GM19467 (cell line): Measurements from ENCODE around the gene TLE1.

Experiments used
- ATAC-seq: cut with Tn5 transposase; IDR thresholded peaks from one replicate; pipeline ENCODE4 v1.9.1; 2021; ENCODE audit warnings: mild to moderate bottlenecking, moderate library complexity; ENCODE audit not compliant: unreplicated experiment

The TLE1 gene

DNA sequence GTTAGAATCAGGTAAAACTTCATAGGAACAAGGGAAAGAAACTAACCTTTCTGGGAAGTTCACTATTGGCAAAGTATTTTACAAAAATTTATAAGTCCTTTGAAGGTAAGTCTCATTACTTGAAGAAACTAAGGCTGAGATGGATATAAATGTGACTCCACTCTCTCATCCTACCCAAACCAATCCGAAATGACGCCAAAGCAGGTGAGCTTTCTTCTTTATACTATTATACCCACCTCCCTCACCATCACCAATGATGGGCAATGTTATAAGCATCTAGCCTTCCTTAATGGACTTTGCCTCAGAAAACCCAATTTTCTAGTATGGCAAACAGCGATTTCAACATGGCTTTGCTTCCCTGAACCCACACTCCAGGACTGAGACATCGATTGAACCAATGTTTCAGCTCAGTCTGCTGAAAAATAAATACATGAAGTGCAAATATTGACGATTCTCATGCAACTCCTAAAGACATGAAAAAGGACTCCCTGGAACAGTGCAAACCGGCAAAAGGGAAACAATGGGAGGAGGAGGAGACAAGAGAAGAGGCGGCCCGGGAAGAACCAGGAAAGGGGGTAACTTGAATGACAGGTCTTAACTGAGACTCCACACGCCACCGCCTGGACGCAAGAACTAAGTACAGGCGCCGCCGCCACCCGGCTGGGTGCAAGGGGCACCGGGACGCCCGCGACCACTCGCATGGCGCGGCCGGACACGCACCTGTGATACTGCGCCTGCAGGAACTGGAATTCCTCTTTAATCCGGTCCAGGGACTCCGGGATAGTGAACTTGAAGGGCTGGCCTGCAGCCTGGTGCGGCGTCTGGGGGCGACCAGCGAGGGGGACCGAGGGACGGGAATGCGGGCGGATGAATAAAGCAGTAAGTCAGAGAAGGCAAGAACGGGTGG, 2.5 kb downstream of the TLE1 start:
- no peak for ATAC-seq

DNA sequence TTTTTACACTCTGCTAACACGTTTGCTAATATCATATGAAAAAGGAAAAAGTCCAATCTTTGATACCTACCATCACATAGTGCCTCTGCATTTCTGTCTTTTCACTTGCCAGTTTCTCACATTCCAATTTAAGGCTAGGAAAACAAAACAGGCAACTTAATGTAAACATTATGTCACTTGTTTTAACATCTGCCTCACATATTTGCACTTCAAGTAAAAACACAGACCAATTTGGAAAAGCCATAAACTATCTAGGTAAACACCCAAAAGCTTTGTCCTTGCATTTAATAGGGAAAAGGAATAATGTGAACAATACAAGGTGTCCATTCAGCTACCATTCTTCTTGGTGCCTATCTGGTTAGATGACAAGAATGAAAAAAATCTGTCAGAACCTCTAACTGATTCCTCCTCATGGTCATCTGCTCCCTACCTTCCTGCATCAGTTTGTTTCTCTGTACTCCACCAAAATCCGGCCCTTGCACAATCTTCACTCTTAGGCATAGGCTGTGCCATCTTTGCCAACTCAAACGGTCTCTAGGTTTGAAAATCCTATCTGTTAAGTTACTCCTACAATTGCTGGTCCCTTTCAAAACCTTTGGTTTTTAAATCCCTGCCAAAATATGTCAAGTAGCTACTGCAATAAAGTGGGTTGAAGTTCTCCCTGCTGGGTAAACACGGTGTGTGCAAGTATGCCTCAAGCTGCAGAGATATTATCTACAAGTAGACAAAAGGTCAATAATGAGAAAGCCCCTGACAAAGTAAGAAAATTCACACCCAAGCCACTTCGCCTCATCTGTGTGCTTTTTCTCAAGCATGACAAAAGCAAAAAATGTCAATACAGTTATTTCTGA, 3.4 kb downstream of the TLE1 start:
- no peak for ATAC-seq

GRCh38 chr9:81684635-81685034, 4.7 kb downstream of the TLE1 start:
- ATAC-seq: no peak

- no peak for ATAC-seq
These were observed 5.6 kb downstream of the TLE1 start for GRCh38 chr9:81683704-81684103.

- ATAC-seq: no peak
These were observed 6.1 kb downstream of the TLE1 start for GRCh38 chr9:81683238-81683637.

- ATAC-seq: no peak
These were observed 6.5 kb downstream of the TLE1 start for GRCh38 chr9:81682797-81683196.

DNA sequence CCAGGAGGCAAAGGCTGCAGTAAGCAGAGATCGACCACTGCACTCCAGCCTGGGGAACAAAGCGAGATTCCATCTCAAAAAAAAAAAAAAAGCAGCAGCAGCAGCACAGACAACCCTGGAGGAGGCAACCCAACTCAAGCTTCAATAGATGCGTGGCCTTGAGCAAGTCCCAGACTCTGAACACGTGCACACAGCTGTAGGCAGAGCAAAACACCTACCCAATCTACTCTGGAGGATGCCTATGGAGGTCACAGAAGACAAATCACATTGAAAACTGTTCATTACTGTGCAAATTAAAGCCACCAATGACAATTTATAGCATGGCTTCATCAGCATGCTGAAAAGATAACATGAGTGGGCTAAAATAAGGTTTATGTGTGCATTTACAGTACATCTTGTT, 7.2 kb downstream of the TLE1 start:
- ATAC-seq: no peak

GRCh38 chr9:81680506-81680905, 8.8 kb downstream of the TLE1 start:
- ATAC-seq: no peak

- no peak for ATAC-seq
These were observed 9.3 kb downstream of the TLE1 start for GRCh38 chr9:81680006-81680405.

DNA sequence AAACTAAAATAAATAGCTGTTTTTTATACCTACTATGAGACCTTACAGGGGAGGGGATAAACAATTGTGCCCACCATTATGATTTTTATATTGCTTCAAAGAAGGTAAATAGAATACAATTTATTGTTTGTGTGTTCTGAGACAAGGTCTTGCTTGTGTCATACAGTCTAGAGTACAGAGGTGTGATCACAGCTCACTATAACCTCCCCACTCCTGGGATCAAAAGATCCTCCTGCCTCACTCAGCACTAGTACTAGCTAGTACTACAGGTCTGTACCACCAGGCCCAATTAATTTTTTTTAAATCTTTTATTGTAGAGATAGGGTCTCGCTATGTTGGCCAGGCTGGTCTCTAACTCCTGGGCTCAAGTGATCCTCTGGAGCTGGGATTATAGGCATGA, 11.3 kb downstream of the TLE1 start:
- ATAC-seq: no peak

DNA sequence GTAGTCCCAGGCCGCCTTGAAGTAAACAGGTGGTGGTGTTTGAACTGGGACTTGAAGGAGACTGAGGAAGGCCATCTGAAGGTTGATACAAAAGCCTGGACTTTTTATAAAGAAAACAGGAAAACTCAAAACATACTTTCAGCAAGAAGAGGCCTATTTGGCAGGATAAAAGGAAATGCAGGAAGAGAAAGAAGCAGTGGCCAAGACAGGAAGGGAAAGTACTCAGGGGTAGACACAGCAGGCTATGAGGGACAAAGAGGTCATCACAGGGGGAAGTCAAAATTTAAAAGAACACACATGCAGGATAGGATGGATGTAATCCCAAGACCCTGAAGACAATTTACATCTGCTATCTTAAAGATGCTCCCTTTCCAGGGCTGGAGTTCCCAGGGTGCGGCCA, 13.0 kb downstream of the TLE1 start:
- no peak for ATAC-seq

DNA sequence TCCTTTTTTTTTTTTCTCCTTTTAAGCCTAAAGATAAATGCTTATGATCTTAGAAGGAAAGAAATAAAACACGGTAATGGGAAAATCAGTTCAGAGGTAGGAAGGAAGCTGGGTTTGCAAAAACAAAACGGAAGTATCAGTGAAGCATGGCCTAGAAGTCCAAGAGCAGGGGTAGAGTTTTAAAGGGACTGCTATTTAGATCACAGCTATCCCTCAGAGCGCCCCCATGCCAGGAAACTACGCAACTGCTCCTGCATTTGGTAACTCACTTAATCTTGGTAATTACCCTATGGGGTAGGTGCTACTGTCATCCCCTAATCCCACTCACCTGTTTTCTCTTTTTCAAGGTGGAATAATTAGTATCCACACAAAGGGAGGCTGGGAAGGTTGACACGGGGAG, 16.0 kb downstream of the TLE1 start:
- ATAC-seq: no peak

DNA sequence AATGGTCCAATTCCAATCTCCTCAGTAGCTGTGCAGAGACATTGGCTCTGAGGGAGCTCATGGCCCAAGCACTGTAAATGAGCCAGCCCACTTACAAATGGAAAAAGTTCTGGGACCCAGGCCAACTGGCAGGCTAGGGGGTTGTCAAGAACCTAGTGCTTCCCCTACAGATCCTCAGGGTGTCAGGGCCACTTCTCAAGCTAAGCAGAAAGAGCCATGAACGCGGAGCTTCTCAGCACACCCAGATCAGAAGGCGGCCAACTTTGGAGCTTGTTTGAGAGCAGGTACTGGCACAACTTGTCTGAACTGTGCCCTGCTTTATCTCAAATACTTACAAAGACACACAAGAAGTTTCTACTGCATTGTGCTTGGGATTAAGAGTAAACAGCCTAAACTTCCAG, 17.5 kb downstream of the TLE1 start:
- no peak for ATAC-seq

DNA sequence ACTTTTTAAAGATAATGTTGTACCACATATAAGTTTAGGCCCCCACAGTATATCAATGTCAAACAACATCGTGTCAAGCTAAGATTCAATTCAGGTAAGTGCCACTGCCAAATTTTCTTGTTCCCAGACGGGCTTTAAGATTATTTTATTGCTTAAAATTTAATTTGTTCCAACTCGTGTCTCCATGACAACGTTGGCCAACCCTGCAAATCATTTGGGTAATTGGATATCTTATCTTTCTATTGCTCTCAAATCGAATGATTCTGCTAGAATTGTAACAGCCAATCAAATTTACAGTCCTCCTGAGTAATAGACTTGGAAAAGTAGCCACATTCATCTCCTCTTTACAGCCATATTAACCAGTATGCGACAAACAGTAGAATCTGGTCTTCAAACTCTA, 19.5 kb downstream of the TLE1 start:
- no peak for ATAC-seq

GRCh38 chr9:81669041-81669651, 20.2 kb downstream of the TLE1 start:
- no peak for ATAC-seq

- ATAC-seq: no peak
These were observed 23.2 kb downstream of the TLE1 start for GRCh38 chr9:81666123-81666522.

DNA sequence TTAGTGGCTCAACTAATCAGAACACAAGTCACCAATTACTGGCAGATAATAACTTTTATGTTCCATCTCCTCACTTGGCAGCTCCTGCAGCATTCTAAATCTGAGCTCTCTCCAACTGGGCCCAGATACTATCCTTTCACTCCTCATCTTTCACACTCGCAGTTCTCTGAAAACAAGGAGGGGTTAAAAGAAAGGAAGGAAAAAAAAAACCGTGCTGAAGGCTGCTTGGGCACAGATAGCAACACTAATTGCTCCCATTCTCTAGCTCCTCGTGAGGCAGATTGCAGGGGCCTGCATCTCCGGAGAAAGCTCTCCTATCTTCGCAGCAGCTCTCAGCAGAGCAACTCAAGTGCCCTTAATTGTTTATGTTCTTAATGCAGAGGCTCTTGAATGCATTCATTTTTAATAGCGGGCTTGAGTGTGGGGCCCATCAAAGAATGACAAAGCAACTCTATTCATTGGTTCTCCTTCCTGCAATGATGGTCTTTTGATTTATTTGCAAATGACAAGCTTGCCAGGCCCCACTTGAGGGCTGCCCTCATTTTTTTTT, 23.9 kb downstream of the TLE1 start:
- no peak for ATAC-seq

GRCh38 chr9:81664638-81665222, 24.6 kb downstream of the TLE1 start:
- no peak for ATAC-seq

GRCh38 chr9:81661339-81661738, 28.0 kb downstream of the TLE1 start:
- ATAC-seq: no peak

- no peak for ATAC-seq
These were observed 32.4 kb downstream of the TLE1 start for GRCh38 chr9:81656871-81657337.

GRCh38 chr9:81656004-81656403, 33.3 kb downstream of the TLE1 start:
- peak; percentile 81 for ATAC-seq
